SU-DHL-6 (cell line): ENCODE data around the gene MADCAM1.

Experiments
- CTCF ChIP-seq: fragments of 200-600 bp; sonication (generic); IDR thresholded peaks from one replicate; pipeline ENCODE4 v1.5.1; 2017; ENCODE audit warnings: antibody characterized with exemption, mild to moderate bottlenecking, low read length, moderate library complexity; ENCODE audit not compliant: insufficient read depth, poor library complexity, severe bottlenecking
- EZH2phosphoT487 ChIP-seq: fragments of 200-600 bp; sonication (generic), shearing (Covaris generic); conservative IDR thresholded peaks from 2 replicates; pipeline ENCODE4 v1.6.1; 2018; ENCODE audit warnings: mild to moderate bottlenecking, antibody characterized with exemption, low read length, moderate library complexity, mixed read lengths

- no peak for TF ChIP-seq CTCF
- no peak for TF ChIP-seq EZH2phosphoT487
These were observed 8.3 kb downstream of the MADCAM1 start for GRCh38 chr19:504616-505015.
